Measurements from ENCODE around the gene TSPAN5.
"Not testable (repeated sequence)": the region's sequence is repeated elsewhere in the genome, so short reads cannot be mapped to it uniquely, and the experiment has no call there.

TSPAN5 gene

GRCh38 chr4:98544141-98544817 lies 114.1 kb downstream of the TSPAN5 start:
- DNase-seq, result no peak

- no peak for DNase-seq
These were observed 116.4 kb downstream of the TSPAN5 start for GRCh38 chr4:98542011-98542410.

GRCh38 chr4:98540803-98541202 lies 117.6 kb downstream of the TSPAN5 start:
- DNase-seq, result no peak

GRCh38 chr4:98539741-98540140 lies 118.7 kb downstream of the TSPAN5 start:
- DNase-seq, result no peak

GRCh38 chr4:98539299-98539698 lies 119.1 kb downstream of the TSPAN5 start:
- DNase-seq, result no peak

- DNase-seq, result no peak
These were observed 121.8 kb downstream of the TSPAN5 start for GRCh38 chr4:98536631-98537030.

- DNase-seq, result not testable (repeated sequence)
These were observed 124.3 kb downstream of the TSPAN5 start for GRCh38 chr4:98534146-98534545.

- DNase-seq, result no peak
These were observed 127.8 kb downstream of the TSPAN5 start for GRCh38 chr4:98530572-98530971.

- no peak for DNase-seq
These were observed 128.3 kb downstream of the TSPAN5 start for GRCh38 chr4:98529970-98530569.

DNA sequence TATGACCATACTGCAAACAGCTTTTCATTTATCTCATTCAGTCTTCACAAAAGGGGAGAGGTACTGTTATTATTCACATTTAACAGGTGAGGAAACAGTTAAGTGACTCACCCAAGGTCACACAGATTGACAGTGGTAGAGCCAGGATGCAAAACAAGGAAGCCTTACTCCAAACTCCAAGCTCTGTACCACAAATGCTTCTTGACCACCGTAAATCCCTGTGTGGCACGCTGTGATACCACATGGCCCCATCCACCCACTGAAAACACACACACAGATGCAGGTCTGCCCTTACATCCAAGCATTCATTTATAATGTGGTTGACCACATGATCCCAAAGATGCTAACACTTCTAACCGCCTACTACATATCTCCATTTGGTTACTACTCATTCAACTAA lies 129.5 kb downstream of the TSPAN5 start:
- DNase-seq, result no peak

DNA sequence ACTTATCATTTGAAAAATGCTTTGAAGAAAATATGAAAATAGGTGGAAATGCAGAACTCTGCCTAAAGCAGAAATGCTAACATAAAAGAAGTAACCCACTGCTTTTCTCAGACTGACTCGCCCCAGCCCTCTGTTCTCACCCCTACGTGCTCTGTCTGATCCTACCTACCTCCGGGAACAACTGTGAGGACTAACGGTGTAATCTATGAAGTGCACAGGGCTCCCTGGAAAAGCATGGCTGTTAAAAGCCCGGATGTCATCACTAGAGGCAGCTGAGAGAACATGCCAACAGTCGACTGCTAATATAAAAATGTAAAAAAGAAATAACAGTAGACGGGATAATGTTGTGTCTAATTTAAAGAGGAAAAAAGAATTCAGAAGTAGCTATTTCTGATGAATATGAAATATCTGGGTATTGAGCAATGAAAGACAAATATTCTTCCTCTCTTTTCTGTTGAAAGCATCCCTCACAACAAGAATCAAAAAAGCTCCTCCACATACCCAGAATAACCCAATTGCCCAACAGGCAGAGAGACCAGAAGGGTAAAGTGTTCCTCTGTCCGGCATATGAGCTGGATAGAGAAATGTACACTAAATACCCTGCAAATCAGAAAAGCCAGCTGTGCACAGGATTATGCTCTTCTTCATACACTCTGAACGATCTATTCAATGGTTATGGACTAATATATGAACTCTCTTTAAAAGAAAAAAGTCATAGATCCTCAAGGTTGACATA lies 130.7 kb downstream of the TSPAN5 start:
- DNase-seq, result no peak

- DNase-seq, result no peak
These were observed 134.2 kb downstream of the TSPAN5 start for GRCh38 chr4:98524230-98524629.

DNA sequence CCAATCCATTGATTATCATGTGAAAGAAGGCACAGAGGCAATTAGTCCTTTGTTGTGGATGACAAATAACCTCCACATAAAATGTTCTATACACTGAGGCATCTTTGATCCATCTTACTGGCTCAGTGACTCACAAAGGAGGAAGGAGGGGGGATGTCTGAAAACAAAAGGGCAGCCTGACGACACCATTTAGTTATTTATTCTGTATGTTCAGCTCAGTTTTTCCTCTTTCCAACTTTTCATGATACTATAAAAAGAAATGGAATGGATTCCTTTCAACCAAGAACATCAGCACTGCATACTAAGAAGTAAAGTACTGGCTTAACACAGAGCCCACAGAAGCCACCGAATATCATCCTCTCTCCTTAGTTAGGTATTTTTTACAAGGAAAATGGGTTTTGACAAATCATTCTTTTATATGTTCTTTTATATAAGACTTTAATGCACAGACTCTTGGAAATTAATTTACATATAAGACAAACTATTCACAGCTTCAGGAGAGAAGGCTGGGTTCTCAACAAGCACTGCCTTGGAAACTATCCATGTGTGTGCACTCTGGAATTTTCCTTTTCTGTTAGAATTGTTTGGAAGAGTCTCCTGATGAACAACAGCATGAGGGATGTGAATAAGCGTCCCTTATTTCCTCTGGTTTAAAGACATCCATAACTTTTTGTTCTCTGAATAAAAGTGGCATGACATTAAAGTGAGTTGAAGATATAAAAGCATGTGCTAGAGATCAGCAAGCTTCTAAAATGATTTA lies 135.6 kb downstream of the TSPAN5 start:
- DNase-seq, result no peak

- no peak for DNase-seq
These were observed 136.3 kb downstream of the TSPAN5 start for GRCh38 chr4:98522062-98522461.

- DNase-seq, result no peak
These were observed 136.9 kb downstream of the TSPAN5 start for GRCh38 chr4:98521486-98521885.

- DNase-seq, result no peak
These were observed 139.0 kb downstream of the TSPAN5 start for GRCh38 chr4:98519268-98519977.

DNA sequence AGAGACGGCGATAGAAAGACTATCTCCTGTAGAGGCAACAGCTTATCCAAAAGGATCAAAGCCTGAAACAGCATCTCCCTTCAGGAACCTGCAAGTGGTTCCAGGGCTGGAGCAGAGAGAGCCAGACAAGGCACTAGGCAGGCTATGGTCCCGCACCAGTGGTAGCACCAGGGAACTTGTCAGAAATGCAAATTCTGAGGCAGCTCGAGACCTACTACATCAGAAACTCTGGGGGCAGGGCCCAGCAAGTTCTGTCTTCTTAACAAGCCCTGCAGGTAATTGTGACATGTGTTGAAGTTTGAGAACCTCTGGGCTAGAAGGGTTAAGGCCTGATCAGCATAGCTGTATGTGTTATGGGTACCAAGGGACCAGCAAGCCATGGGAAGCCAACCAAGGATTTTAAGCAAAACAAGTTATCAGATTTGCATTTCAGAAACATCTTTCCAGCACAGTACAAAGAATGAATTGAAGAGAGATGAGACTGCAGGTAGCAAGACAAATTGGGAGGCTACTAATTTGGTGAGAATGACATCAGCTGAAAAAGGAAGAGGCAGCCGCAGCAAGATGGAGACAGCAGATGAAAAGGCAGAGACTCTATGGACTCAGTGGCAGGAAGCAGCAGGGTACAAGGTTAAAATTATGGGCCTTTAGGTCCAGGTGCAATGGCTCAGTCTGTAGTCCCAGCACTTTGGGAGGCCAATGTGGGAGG lies 139.7 kb downstream of the TSPAN5 start:
- DNase-seq, result no peak

- no peak for DNase-seq
These were observed 141.0 kb downstream of the TSPAN5 start for GRCh38 chr4:98517218-98518021.

- no peak for DNase-seq
These were observed 141.8 kb downstream of the TSPAN5 start for GRCh38 chr4:98516441-98517217.

- DNase-seq, result no peak
These were observed 142.4 kb downstream of the TSPAN5 start for GRCh38 chr4:98516042-98516440.

DNA sequence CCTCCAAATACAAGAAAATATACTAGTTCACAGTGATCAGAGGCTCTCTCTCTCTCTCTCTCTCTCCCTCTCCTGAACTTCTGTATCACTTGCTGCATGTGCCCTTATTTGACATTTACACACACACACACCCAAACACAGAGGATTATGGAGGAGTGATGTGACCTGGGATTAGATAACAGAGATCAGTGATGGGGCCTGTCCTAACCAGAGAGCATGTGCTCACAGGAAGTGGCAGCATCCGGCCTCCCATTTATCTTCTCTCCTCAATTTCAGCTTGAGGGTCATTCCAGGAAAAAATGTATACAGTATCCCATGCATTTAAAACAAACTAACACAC lies 143.0 kb downstream of the TSPAN5 start:
- DNase-seq, result no peak
